GM12892 (cell line): ENCODE results near the gene ANXA1.

Source experiments
- POLR2A ChIP-seq: IDR thresholded peaks from 2 replicates; pipeline ENCODE4 v1.6.1; 2011; ENCODE audit warnings: low read depth, low read length, control low read depth
- POLR2AphosphoS5 ChIP-seq: IDR thresholded peaks from 2 replicates; pipeline ENCODE4 v1.6.1; 2011; ENCODE audit warnings: low read depth, low read length, control low read depth
- TAF1 ChIP-seq: IDR thresholded peaks from 2 replicates; pipeline ENCODE4 v1.6.1; 2011; ENCODE audit warnings: low read depth, mild to moderate bottlenecking, control low read depth, low read length, borderline replicate concordance

- TF ChIP-seq POLR2AphosphoS5, result no peak
- TF ChIP-seq POLR2A, result no peak
- no peak for TF ChIP-seq TAF1
Measured at GRCh38 chr9:73160868-73161267, 9.2 kb downstream of the ANXA1 start.
